Stomach smooth muscle (tissue), 2 donors: ENCODE measurements around the gene APOBEC3C.
A peak's percentile ranks its signal among the peaks of the same experiment; 100 is the strongest.
"Not testable (repeated sequence)": the region's sequence is repeated elsewhere in the genome, so short reads cannot be mapped to it uniquely, and the experiment has no call there.

Experiments used
- H3K27ac ChIP-seq: one replicate; pipeline ENCODE4 v1.7.0; 2013; ENCODE audit warnings: mild to moderate bottlenecking, low read length, inconsistent platforms
- H3K27me3 ChIP-seq, 2 donors: one replicate each; pipeline ENCODE4 v1.7.0; 2013; ENCODE audit warnings: low read length in 2 of 2; ENCODE audit not compliant: insufficient read depth in 2 of 2, control insufficient read depth in 1 of 2
- H3K36me3 ChIP-seq, 2 donors: one replicate each; pipeline ENCODE4 v1.7.0; 2013; ENCODE audit warnings: low read length in 2 of 2; ENCODE audit not compliant: control insufficient read depth in 2 of 2, insufficient read depth in 2 of 2
- H3K4me1 ChIP-seq: one replicate; pipeline ENCODE4 v1.7.0; 2013; ENCODE audit warnings: low read length; ENCODE audit not compliant: control insufficient read depth, insufficient read depth
- H3K4me3 ChIP-seq, 2 donors: one replicate each; pipeline ENCODE4 v1.7.0; 2013; ENCODE audit warnings: low read length in 2 of 2
- H3K9ac ChIP-seq, 2 donors: one replicate each; pipeline ENCODE4 v1.7.0; 2013; ENCODE audit warnings: low read length in 2 of 2, mild to moderate bottlenecking in 1 of 2
- H3K9me3 ChIP-seq, 2 donors: one replicate each; pipeline ENCODE4 v1.7.0; 2013; ENCODE audit warnings: low read length in 2 of 2; ENCODE audit not compliant: control insufficient read depth in 2 of 2
- donor health status: healthy.
- donor health status: Pancreatic carcinoma.

APOBEC3C gene

DNA sequence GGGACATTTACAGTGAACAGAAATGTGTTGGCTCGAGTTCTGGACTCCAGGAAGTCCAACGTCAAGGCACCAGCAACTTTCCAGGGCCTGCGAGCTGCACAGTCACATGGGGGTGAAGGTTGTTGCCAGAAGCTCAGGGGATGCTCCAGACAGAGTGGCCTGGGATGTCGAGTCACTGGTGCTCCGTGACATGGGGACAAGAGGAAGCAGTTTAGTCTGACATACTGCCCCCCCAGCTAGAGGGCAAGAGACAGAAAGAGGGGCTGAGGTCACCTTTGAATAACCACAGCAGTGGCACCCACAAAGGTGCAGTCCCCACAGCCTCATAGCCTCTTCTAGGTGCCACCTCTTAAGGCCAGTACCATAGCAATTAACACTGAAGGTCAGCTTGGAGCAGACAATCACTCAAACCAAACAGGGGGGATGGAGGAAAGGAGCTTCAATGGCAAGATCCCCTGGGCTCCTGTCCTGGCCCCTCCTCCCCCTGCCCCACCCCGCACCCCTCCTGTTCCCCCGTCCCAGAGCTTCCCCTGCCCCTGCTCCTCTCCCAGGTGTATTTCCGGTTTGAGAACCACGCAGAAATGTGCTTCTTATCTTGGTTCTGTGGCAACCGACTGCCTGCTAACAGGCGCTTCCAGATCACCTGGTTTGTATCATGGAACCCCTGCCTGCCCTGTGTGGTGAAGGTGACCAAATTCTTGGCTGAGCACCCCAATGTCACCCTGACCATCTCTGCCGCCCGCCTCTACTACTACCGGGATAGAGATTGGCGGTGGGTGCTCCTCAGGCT is 10.7 kb downstream of the APOBEC3C start:
- Histone ChIP-seq H3K4me3 (no peak overlapping the region), H3K36me3 (peaks cover 0 to 3% of the 10 kb centered on the region in 2 donors), H3K27ac (no peak overlapping the region), H3K4me1 (peaks cover 10% of the 10 kb centered on the region), H3K9ac (no peak overlapping the region), H3K9me3 (no peaks in the 10 kb centered on the region), H3K27me3 (no peaks in the 10 kb centered on the region)

DNA sequence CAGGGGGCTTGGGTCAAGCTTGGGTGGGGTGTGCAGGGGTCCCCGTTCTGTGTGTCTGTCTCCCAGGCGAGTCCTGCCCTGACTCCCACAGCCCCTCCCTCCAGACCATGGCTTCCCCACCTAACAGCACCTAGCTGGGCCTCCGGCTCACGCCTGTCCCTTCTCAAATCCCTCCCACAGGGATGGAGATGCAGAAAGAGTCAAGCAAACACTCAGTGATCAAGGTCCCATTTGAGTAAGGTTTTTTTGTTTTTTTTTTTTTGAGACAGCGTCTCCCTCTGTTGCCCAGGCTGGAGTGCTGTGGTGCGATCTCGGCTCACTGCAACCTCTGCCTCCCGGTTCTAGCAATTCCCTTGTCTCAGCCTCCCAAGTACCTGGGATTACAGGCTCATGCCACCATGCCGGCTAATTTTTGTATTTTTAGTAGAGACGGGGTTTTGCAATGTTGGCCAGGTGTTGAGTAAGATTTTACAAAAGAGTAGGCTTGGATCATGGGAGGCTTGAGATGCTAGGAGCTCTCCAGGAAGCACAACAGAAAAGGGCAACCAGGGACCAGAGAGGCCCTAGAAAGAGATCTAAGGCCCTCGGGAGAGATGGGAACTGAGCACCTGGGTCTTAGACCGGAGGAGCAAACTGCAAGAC is 12.6 kb downstream of the APOBEC3C start:
- Histone ChIP-seq H3K4me3 (no peak overlapping the region), H3K27me3 (no peaks in the 10 kb centered on the region), H3K36me3 (peaks cover 0 to 3% of the 10 kb centered on the region in 2 donors), H3K4me1 (peaks cover 6% of the 10 kb centered on the region), H3K9me3 (no peaks in the 10 kb centered on the region), H3K9ac (no peak overlapping the region), H3K27ac (no peak overlapping the region)

DNA sequence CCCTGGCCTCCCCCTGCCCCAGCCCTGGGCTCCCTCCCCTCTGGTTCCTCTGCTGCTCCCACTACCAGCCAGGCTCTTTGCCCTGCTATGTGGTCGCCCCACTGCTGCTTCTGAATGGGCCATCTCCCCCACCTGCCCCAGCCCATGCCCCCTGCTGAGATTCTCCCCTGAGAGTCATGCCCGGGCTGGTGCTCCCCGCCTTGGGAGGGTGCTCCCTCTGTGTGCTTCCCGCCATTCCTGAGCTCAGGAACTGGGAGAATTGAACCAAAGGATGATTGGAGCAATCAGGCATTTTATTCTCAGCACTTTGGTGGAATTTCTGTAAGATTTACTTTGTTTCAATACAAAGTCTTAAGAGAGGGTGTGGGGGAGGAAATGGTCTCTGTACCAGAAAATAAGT is 13.7 kb downstream of the APOBEC3C start:
- Histone ChIP-seq H3K36me3 (peaks cover 0 to 3% of the 10 kb centered on the region in 2 donors), H3K27me3 (no peaks in the 10 kb centered on the region), H3K4me1 (no peaks in the 10 kb centered on the region), H3K9me3 (no peaks in the 10 kb centered on the region), H3K27ac (no peak overlapping the region), H3K9ac (no peak overlapping the region), H3K4me3 (no peak overlapping the region)

GRCh38 chr22:39028281-39028680 is 14.2 kb downstream of the APOBEC3C start:
- Histone ChIP-seq H3K36me3 (peaks cover 0 to 3% of the 10 kb centered on the region in 2 donors), H3K4me1 (no peaks in the 10 kb centered on the region), H3K4me3 (no peak overlapping the region), H3K9ac (no peak overlapping the region), H3K9me3 (no peaks in the 10 kb centered on the region), H3K27ac (no peak overlapping the region), H3K27me3 (no peaks in the 10 kb centered on the region)

DNA sequence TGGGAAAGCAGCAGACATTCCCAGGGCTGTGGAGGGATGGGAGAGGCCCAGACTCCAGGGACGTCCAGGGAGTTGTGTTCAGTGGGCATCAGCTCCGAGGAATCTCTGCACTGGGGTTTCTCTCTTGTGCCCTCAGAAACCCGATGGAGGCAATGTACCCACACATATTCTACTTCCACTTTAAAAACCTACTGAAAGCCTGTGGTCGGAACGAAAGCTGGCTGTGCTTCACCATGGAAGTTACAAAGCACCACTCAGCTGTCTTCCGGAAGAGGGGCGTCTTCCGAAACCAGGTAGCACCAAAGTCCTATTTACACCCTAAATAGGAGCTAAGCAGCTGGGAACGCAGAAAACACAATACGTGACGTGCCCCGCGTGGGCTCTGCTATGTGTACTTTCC is 15.2 kb downstream of the APOBEC3C start:
- Histone ChIP-seq H3K9me3 (no peaks in the 10 kb centered on the region), H3K27me3 (no peaks in the 10 kb centered on the region), H3K9ac (no peak overlapping the region), H3K27ac (no peak overlapping the region), H3K36me3 (peaks cover 0 to under 1% of the 10 kb centered on the region in 2 donors), H3K4me1 (no peaks in the 10 kb centered on the region), H3K4me3 (no peak overlapping the region)

GRCh38 chr22:39030705-39031104 is 16.6 kb downstream of the APOBEC3C start:
- H3K27ac ChIP-seq, result no peak overlapping the region
- H3K4me3 ChIP-seq, result no peak overlapping the region
- H3K9ac ChIP-seq, result no peak overlapping the region
- H3K4me1 ChIP-seq, result no peaks in the 10 kb centered on the region
- no peaks in the 10 kb centered on the region for H3K9me3 ChIP-seq
- no peaks in the 10 kb centered on the region for H3K36me3 ChIP-seq
- H3K27me3 ChIP-seq, result no peaks in the 10 kb centered on the region

DNA sequence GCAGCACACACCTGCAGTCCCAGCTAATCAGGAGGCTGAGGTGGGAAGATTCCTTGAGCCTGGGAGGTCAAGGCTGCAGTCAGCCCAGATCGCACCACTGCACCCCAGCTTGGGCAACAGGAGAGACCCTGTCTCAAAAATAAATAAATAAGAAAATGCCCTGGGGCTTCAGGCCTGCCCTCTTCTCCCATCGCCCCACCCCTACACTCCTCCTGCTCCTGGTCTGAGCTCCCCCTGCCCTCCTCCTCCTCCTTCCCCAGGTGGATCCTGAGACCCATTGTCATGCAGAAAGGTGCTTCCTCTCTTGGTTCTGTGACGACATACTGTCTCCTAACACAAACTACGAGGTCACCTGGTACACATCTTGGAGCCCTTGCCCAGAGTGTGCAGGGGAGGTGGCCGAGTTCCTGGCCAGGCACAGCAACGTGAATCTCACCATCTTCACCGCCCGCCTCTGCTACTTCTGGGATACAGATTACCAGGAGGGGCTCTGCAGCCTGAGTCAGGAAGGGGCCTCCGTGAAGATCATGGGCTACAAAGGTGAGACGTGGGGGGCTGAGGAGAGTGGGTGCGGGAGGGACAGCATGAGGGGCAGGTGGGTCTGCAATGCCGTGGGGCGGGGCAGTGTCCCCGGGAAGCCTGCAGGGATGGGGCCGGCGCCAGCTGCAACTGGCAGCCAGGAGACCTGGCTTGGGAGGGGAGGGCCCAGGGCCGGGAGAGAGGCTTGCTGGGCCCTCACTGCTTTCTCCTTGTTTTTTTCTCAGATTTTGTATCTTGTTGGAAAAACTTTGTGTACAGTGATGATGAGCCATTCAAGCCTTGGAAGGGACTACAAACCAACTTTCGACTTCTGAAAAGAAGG is 17.6 kb downstream of the APOBEC3C start:
- not testable (repeated sequence) for H3K4me3 ChIP-seq, H3K36me3 ChIP-seq, H3K27ac ChIP-seq, H3K9me3 ChIP-seq, H3K4me1 ChIP-seq, H3K27me3 ChIP-seq, H3K9ac ChIP-seq

GRCh38 chr22:39037071-39037470 is 23.0 kb downstream of the APOBEC3C start:
- H3K9me3 ChIP-seq, H3K27me3 ChIP-seq, H3K9ac ChIP-seq, H3K4me1 ChIP-seq, H3K4me3 ChIP-seq, H3K36me3 ChIP-seq, H3K27ac ChIP-seq: not testable (repeated sequence)

DNA sequence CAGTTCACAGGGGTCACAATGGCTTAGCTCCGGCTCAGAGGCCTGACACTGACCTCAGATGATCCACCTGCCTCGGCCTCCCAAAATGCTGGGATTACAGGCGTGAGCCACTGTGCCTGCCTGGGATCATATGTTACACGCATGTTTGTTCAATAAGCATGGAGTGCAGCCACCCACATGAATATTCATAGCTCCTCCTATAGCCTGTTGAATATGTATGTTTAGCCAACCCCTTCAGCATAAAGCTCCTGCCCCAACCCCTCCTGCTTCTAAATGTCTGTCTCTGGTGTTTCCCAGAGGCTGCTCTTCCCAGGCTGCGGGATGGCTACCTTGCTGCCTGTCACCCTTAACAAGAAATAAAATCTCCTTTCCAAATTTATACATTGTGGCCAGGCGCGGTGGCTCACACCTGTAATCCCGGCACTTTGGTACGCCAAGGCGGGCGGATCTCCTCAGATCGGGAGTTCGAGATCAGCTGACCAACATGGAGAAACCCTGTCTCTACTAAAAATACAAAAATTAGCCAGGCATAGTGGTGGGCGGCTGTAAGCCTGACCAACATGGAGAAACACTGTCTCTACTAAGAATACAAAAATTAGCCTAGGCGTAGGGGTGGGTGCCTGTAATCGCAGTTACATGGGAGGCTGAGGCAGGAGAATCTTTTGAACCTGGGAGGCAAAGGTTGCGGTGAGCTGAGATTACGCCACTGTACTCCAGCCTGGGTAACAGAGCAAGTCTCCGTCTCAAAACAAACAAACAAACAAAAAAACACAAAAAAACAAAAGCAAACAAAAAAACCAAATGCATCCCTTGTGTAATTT is 25.5 kb downstream of the APOBEC3C start:
- H3K27ac ChIP-seq, result no peak overlapping the region
- H3K27me3 ChIP-seq, result no peaks in the 10 kb centered on the region
- H3K4me1 ChIP-seq, result no peaks in the 10 kb centered on the region
- no peak overlapping the region for H3K4me3 ChIP-seq
- no peaks in the 10 kb centered on the region for H3K9me3 ChIP-seq
- H3K36me3 ChIP-seq, result peaks cover 0 to 3% of the 10 kb centered on the region in 2 donors
- H3K9ac ChIP-seq, result no peak overlapping the region

DNA sequence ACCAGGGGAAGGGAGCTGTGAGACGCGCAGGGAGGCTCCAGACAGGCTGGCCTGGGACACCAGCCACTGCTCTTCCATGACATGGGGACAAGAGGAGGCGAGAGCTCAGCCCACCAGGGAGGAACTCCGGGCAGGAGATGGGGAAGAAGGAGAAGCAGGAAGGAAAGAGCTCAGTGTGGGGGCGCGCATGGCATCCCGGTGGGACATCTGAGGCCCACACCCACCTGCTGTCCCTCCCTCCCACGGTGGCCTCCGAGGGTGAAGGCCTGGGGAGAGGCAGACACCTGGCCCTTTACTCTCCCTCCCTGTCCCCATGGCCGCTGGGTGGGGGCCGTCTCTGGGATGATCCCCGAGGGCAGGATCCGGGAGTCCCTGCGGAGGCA is 26.1 kb downstream of the APOBEC3C start:
- not testable (repeated sequence) for H3K27me3 ChIP-seq, H3K9me3 ChIP-seq, H3K27ac ChIP-seq, H3K36me3 ChIP-seq, H3K4me1 ChIP-seq
- peak overlapping the region in 1 of 2 donors; percentile 73 for H3K9ac ChIP-seq
- peak overlapping the region in 1 of 2 donors; percentile 75 for H3K4me3 ChIP-seq
